ENCODE results near the gene UGT3A1. TPM values are rescaled to one million over a fixed set of nuclear protein-coding genes. Genes with fewer than 3 reads are reported as not detected.
"Not testable (repeated sequence)": the region's sequence is repeated elsewhere in the genome, so short reads cannot be mapped to it uniquely, and the experiment has no call there.

Gene UGT3A1
- 1.0 TPM in 1 of 2 replicates, not detected in the other for total RNA-seq (2014; rRNA removed; shearing (Covaris generic))

- Histone ChIP-seq H3K9me3 (replicated peaks) (no peaks in the 10 kb centered on the region), H3K4me3 (no peak within 1 kb of the TSS), H3K36me3 (no peaks in the 10 kb centered on the region), H3K4me1 (replicated peaks) (no peaks in the 10 kb centered on the region), H3K27me3 (replicated peaks) (peaks cover 25% of the 10 kb centered on the region), H3K27ac (no peak within 1 kb of the TSS)
- no peak for DNase-seq (ENCODE audit: low read depth in 1 of 2, low spot score in 2 of 2)
Observed at GRCh38 chr5:35990941-35991611, at the start of gene UGT3A1. TSS of gene UGT3A1 (minus strand) at chr5:35991390. CDS start at chr5:35991240, 150 bp downstream.

- Histone ChIP-seq H3K27me3 (replicated peaks) (no peaks in the 10 kb centered on the region), H3K4me3 (no peak overlapping the region), H3K36me3 (no peaks in the 10 kb centered on the region), H3K9me3 (replicated peaks) (0 out of 2 replicates have a peak, but pooled peaks cover 2% of the 10 kb centered on the region), H3K4me1 (replicated peaks) (no peaks in the 10 kb centered on the region), H3K27ac (no peak overlapping the region)
- no peak for DNase-seq (ENCODE audit: low read depth in 1 of 2, low spot score in 2 of 2)
Observed at GRCh38 chr5:36035696-36036095, 44.5 kb upstream of the UGT3A1 start.

GRCh38 chr5:36034536-36035134, 43.4 kb upstream of the UGT3A1 start:
- H3K36me3 ChIP-seq; H3K27me3 ChIP-seq (replicated peaks); H3K4me3 ChIP-seq; H3K4me1 ChIP-seq (replicated peaks); DNase-seq (ENCODE audit: low read depth in 1 of 2, low spot score in 2 of 2); H3K9me3 ChIP-seq (replicated peaks); H3K27ac ChIP-seq: not testable (repeated sequence)

- H3K9me3 ChIP-seq (replicated peaks) = 0 out of 2 replicates have a peak, but pooled peaks cover 2% of the 10 kb centered on the region
- H3K27me3 ChIP-seq (replicated peaks) = no peaks in the 10 kb centered on the region
- H3K4me3 ChIP-seq = no peak overlapping the region
- no peak overlapping the region for H3K27ac ChIP-seq
- no peaks in the 10 kb centered on the region for H3K36me3 ChIP-seq
- no peak for DNase-seq (ENCODE audit: low read depth in 1 of 2, low spot score in 2 of 2)
- H3K4me1 ChIP-seq (replicated peaks) = no peaks in the 10 kb centered on the region
Observed at GRCh38 chr5:36033486-36033885, 42.3 kb upstream of the UGT3A1 start.

- no peak overlapping the region for H3K27ac ChIP-seq
- H3K9me3 ChIP-seq (replicated peaks) = 0 out of 2 replicates have a peak, but pooled peaks cover 2% of the 10 kb centered on the region
- DNase-seq (ENCODE audit: low read depth in 1 of 2, low spot score in 2 of 2) = no peak
- no peaks in the 10 kb centered on the region for H3K36me3 ChIP-seq
- no peaks in the 10 kb centered on the region for H3K4me1 ChIP-seq (replicated peaks)
- H3K4me3 ChIP-seq = no peak overlapping the region
- H3K27me3 ChIP-seq (replicated peaks) = no peaks in the 10 kb centered on the region
Observed at GRCh38 chr5:36033047-36033446, 41.9 kb upstream of the UGT3A1 start.

- Histone ChIP-seq H3K27ac (no peak overlapping the region), H3K27me3 (replicated peaks) (no peaks in the 10 kb centered on the region)
- no peak for DNase-seq (ENCODE audit: low read depth in 1 of 2, low spot score in 2 of 2)
Observed at GRCh38 chr5:36031223-36031622, 40.0 kb upstream of the UGT3A1 start.

GRCh38 chr5:36029914-36030313, 38.7 kb upstream of the UGT3A1 start:
- Histone ChIP-seq H3K4me3 (no peak overlapping the region), H3K9me3 (replicated peaks) (no peaks in the 10 kb centered on the region), H3K4me1 (replicated peaks) (no peaks in the 10 kb centered on the region), H3K27me3 (replicated peaks) (no peaks in the 10 kb centered on the region), H3K27ac (no peak overlapping the region), H3K36me3 (no peaks in the 10 kb centered on the region)
- no peak for DNase-seq (ENCODE audit: low read depth in 1 of 2, low spot score in 2 of 2)

More at GRCh38 chr5:36031223-36031622, 40.0 kb upstream of the UGT3A1 start:
- Histone ChIP-seq H3K9me3 (replicated peaks) (0 out of 2 replicates have a peak, but pooled peaks cover 1% of the 10 kb centered on the region), H3K4me3 (no peak overlapping the region), H3K36me3 (no peaks in the 10 kb centered on the region), H3K4me1 (replicated peaks) (no peaks in the 10 kb centered on the region)

- Histone ChIP-seq H3K36me3 (no peaks in the 10 kb centered on the region), H3K4me3 (no peak overlapping the region), H3K4me1 (replicated peaks) (no peaks in the 10 kb centered on the region), H3K9me3 (replicated peaks) (no peaks in the 10 kb centered on the region), H3K27me3 (replicated peaks) (no peaks in the 10 kb centered on the region), H3K27ac (no peak overlapping the region)
- DNase-seq (ENCODE audit: low read depth in 1 of 2, low spot score in 2 of 2) = no peak
Observed at GRCh38 chr5:36028816-36029465, 37.8 kb upstream of the UGT3A1 start.

- Histone ChIP-seq H3K36me3 (no peaks in the 10 kb centered on the region), H3K9me3 (replicated peaks) (no peaks in the 10 kb centered on the region), H3K27ac (no peak overlapping the region), H3K4me3 (no peak overlapping the region), H3K4me1 (replicated peaks) (no peaks in the 10 kb centered on the region), H3K27me3 (replicated peaks) (no peaks in the 10 kb centered on the region; the same call in 1 of the 2 replicates)
- DNase-seq (ENCODE audit: low read depth in 1 of 2, low spot score in 2 of 2) = no peak
Observed at GRCh38 chr5:36027711-36028110, 36.5 kb upstream of the UGT3A1 start.

GRCh38 chr5:36026706-36027465, 35.7 kb upstream of the UGT3A1 start:
- H3K27ac ChIP-seq = no peak overlapping the region
- DNase-seq (ENCODE audit: low read depth in 1 of 2, low spot score in 2 of 2) = no peak
- no peaks in the 10 kb centered on the region for H3K9me3 ChIP-seq (replicated peaks)
- H3K27me3 ChIP-seq (replicated peaks) = no peaks in the 10 kb centered on the region; the same call in 1 of the 2 replicates
- H3K4me1 ChIP-seq (replicated peaks) = no peaks in the 10 kb centered on the region
- no peak overlapping the region for H3K4me3 ChIP-seq
- H3K36me3 ChIP-seq = no peaks in the 10 kb centered on the region

GRCh38 chr5:36022246-36022645, 31.1 kb upstream of the UGT3A1 start:
- H3K36me3 ChIP-seq; DNase-seq (ENCODE audit: low read depth in 1 of 2, low spot score in 2 of 2); H3K4me3 ChIP-seq; H3K4me1 ChIP-seq (replicated peaks); H3K9me3 ChIP-seq (replicated peaks); H3K27me3 ChIP-seq (replicated peaks); H3K27ac ChIP-seq: not testable (repeated sequence)

- H3K9me3 ChIP-seq (replicated peaks); H3K27ac ChIP-seq; H3K36me3 ChIP-seq; H3K4me1 ChIP-seq (replicated peaks); H3K4me3 ChIP-seq; H3K27me3 ChIP-seq (replicated peaks); DNase-seq (ENCODE audit: low read depth in 1 of 2, low spot score in 2 of 2): not testable (repeated sequence)
Observed at GRCh38 chr5:36019584-36019983, 28.4 kb upstream of the UGT3A1 start.

GRCh38 chr5:36017622-36018021, 26.4 kb upstream of the UGT3A1 start:
- Histone ChIP-seq H3K27ac (no peak overlapping the region), H3K27me3 (replicated peaks) (no peaks in the 10 kb centered on the region), H3K36me3 (no peaks in the 10 kb centered on the region), H3K4me3 (no peak overlapping the region), H3K4me1 (replicated peaks) (no peaks in the 10 kb centered on the region), H3K9me3 (replicated peaks) (peaks cover 5% of the 10 kb centered on the region; the same call in 1 of the 2 replicates)
- no peak for DNase-seq (ENCODE audit: low read depth in 1 of 2, low spot score in 2 of 2)
